ENCODE measurements around the gene TEX53.

- TF ChIP-seq CTCF (IDR thresholded peaks at IDR 0.05; ENCODE audit: low read length) (no peak), EZH2 (optimal IDR thresholded peaks at IDR 0.05; ENCODE audit: low read depth, low read length) (no peak), EZH2phosphoT487 (IDR thresholded peaks at IDR 0.05; ENCODE audit: low read length) (no peak)
Measured at GRCh38 chr9:114685951-114686350, 28.3 kb upstream of the TEX53 start.
